Muscle layer of duodenum (tissue), 2 donors: ENCODE data around the gene CNTN6.

Source experiments
- H3K27ac ChIP-seq: one replicate; pipeline ENCODE4 v1.7.0; 2013; ENCODE audit warnings: mild to moderate bottlenecking, low read length
- H3K27me3 ChIP-seq: one replicate; pipeline ENCODE4 v1.7.0; 2013; ENCODE audit warnings: low read depth, mild to moderate bottlenecking, control low read depth, low read length
- H3K36me3 ChIP-seq, 2 donors: one replicate each; pipeline ENCODE4 v1.7.0; 2013; ENCODE audit warnings: low read length in 2 of 2, control low read depth in 1 of 2, mild to moderate bottlenecking in 1 of 2; ENCODE audit not compliant: insufficient read depth in 2 of 2, control insufficient read depth in 1 of 2
- H3K4me1 ChIP-seq, 2 donors: one replicate each; pipeline ENCODE4 v1.7.0; 2013; ENCODE audit warnings: low read length in 2 of 2, mild to moderate bottlenecking in 2 of 2, control low read depth in 1 of 2, moderate library complexity in 1 of 2; ENCODE audit not compliant: insufficient read depth in 2 of 2, control insufficient read depth in 1 of 2
- H3K4me3 ChIP-seq, 2 donors: one replicate each; pipeline ENCODE4 v1.7.0; 2013; ENCODE audit warnings: low read length in 2 of 2, low read depth in 1 of 2, mild to moderate bottlenecking in 1 of 2
- H3K9me3 ChIP-seq, 2 donors: one replicate each; pipeline ENCODE4 v1.7.0; 2013; ENCODE audit warnings: low read length in 2 of 2, control low read depth in 1 of 2, mild to moderate bottlenecking in 1 of 2; ENCODE audit not compliant: control insufficient read depth in 1 of 2
- donor health status: healthy.

Gene CNTN6

DNA sequence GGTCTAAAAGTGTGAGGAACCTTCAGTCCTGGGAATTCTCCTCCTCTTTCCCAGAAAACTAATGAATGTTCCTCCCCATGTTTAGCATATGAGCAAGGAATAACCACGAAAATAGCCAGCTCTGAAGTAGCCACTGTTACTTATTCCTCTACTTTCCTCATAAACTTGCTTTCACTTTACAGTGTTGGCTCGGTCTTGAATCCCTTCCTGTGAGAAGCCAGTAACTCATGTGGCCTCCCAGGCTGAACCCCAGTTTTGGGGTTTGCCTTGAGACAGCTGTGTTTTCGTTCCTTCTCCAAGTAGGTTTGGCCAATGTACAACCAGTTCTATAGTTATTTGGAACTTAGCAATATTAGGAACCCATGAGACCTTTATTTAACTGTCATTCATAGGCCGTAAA is 195.0 kb downstream of the CNTN6 start:
- no peaks in the 10 kb centered on the region for H3K4me1 ChIP-seq
- no peaks in the 10 kb centered on the region for H3K27me3 ChIP-seq
- no peak overlapping the region for H3K4me3 ChIP-seq
- H3K9me3 ChIP-seq: no peaks in the 10 kb centered on the region
- H3K27ac ChIP-seq: no peak overlapping the region
- no peaks in the 10 kb centered on the region for H3K36me3 ChIP-seq

DNA sequence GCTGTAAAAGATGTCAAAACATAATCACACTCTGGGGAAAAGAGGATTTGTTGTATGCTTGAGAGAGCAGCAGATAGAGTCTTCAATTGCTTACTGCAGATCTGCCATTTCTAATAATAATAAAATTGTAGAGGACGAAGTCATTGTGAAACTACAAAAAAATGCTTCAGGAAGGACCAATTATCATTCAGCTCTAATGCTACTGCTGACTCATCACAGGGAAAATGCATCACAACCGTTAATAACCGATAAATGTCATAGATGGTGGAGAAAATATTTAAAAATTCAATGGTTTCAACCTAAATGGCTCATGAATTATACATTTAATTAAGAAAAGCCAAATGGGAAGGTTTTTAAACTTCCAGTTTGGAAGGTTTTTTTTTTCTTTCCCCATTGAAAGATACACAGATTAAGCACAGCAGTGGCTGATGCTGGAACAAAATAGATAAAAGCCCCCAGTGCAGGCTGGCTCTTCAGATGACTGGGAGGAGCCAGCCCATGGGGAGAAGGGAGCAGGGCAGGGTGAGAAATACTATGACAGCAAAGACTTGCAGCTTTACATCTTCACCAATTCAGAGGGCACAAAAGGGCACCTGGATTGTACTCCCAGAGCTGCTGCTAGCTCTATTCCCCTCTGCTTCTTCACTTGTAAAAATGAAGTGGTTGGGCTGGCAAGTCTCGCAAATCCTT is 196.1 kb downstream of the CNTN6 start:
- no peak overlapping the region for H3K27ac ChIP-seq
- H3K4me3 ChIP-seq: no peak overlapping the region
- no peaks in the 10 kb centered on the region for H3K36me3 ChIP-seq
- H3K27me3 ChIP-seq: no peaks in the 10 kb centered on the region
- H3K9me3 ChIP-seq: no peaks in the 10 kb centered on the region
- H3K4me1 ChIP-seq: no peaks in the 10 kb centered on the region

DNA sequence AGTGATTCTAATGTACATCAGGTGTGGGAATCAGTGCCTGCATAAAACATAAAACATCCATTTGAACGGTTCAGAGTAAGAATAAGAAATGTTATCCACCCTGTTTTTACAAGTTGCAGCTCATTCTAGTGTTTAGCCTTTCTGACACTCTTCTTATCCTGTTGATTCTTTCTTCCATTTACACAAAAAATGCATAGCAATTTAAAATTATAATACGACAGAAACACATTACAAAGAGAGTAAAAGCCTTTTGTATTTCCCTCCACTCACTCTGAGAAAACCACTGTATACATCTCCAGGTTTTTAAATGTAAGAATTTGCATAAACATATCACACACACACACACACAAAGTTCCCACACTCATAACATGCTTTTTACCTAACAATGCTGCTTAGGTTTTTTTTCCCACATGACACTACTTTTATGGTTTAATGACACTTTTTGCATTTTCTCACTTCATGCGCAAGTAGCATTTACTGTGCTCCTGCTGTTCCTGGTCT is 199.8 kb downstream of the CNTN6 start:
- Histone ChIP-seq H3K27me3 (no peaks in the 10 kb centered on the region), H3K9me3 (no peaks in the 10 kb centered on the region), H3K4me1 (no peaks in the 10 kb centered on the region), H3K27ac (no peak overlapping the region), H3K4me3 (no peak overlapping the region), H3K36me3 (no peaks in the 10 kb centered on the region)

DNA sequence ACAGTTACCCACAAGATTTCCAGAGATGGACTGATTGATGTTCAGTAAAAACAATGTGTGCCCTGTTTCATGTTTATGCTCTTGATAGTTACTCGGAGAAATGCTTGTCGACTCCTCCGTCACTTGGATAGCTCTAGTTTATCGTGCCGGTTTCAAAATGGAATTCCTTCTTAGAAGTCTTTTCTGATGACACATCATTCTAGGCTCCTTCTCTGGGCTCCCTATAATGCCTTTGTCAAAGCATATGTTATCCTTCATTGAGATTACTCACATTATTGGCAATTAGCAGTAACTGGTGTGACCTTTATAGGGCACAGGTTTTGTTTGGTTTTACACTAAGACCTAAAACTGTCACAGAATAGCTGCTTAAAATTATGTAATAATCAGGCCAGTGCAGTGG is 201.8 kb downstream of the CNTN6 start:
- no peaks in the 10 kb centered on the region for H3K27me3 ChIP-seq
- H3K36me3 ChIP-seq: no peaks in the 10 kb centered on the region

DNA sequence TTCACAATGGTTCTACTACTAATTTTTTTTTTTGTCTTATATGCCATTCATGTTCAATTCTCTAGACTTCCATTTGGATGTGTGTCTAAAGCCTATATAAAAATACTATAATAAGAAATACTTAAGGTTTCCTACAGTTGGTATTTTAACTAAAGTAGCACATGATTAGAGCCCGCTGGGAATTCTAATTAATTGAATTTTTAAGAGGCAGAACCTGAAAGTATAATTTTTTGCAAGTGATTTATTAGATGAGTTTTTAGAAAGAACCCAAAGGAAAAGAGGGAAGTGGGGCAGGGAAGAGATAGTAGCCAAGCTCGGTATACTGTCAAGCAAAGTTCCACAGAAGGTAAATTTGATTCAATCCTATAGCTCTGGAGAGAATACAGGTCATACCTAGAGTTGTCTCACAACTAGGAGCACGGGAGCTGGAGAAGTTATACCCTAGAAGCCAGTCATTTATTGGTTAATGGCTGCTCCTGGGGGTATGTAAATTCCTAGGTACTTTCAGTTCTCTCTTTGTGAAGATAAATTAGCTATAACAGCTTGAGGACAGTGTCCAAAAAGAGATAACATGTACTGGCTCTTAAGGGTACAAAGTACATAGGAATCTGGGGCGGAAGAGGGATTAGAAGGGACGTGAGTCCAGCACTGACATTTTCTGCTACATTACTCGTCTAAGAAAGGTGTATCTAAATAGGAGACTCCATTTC is 225.6 kb downstream of the CNTN6 start:
- H3K9me3 ChIP-seq: no peaks in the 10 kb centered on the region
- no peak overlapping the region for H3K4me3 ChIP-seq
- H3K4me1 ChIP-seq: no peaks in the 10 kb centered on the region
- H3K36me3 ChIP-seq: no peaks in the 10 kb centered on the region
- no peaks in the 10 kb centered on the region for H3K27me3 ChIP-seq
- H3K27ac ChIP-seq: no peak overlapping the region

More for the DNA sequence above, 201.8 kb downstream of the CNTN6 start:
- H3K4me3 ChIP-seq: no peak overlapping the region
- H3K27ac ChIP-seq: no peak overlapping the region
- no peaks in the 10 kb centered on the region for H3K9me3 ChIP-seq
- no peaks in the 10 kb centered on the region for H3K4me1 ChIP-seq

DNA sequence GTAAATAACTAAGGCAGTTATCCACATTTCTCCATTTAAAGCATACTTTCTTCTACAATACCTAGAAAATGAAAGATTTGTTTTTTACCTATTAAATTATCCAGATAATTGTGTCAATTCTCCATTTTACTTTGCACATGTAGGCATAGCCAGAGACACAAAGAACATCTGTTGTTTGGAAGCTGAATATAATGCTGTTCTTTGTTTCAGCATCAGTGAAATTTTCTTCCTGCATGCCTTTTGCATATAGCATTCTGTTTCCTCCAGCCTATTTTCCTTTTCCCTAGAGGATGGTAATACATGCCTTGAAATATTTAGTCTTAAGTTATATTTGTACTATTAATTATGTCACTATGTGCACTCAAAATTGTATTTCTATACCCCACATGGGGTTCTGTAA is 233.7 kb downstream of the CNTN6 start:
- no peaks in the 10 kb centered on the region for H3K36me3 ChIP-seq
- H3K4me3 ChIP-seq: no peak overlapping the region
- H3K27ac ChIP-seq: no peak overlapping the region
- no peaks in the 10 kb centered on the region for H3K9me3 ChIP-seq
- H3K4me1 ChIP-seq: no peaks in the 10 kb centered on the region
- H3K27me3 ChIP-seq: no peaks in the 10 kb centered on the region

DNA sequence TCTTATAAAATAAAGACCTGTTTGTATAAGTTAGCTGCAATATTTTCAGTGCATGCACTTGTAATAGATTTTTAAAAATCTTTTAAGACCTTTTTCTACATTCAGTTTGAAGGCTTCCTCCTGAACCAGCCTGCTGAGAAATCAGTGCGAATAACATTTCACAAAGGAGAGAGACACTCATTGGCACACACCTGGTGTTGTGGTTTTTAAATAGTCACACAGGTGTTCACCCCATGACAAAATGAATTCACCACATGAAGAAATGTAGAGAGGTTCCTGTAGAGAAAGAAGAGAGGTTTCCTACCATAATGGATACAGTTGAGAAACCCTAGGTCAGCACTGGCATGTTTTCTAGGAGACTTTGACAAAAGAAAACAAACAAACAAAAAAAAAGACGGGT is 237.3 kb downstream of the CNTN6 start:
- Histone ChIP-seq H3K27ac (no peak overlapping the region), H3K27me3 (no peaks in the 10 kb centered on the region), H3K4me1 (no peaks in the 10 kb centered on the region), H3K9me3 (no peaks in the 10 kb centered on the region), H3K36me3 (no peaks in the 10 kb centered on the region), H3K4me3 (no peak overlapping the region)

DNA sequence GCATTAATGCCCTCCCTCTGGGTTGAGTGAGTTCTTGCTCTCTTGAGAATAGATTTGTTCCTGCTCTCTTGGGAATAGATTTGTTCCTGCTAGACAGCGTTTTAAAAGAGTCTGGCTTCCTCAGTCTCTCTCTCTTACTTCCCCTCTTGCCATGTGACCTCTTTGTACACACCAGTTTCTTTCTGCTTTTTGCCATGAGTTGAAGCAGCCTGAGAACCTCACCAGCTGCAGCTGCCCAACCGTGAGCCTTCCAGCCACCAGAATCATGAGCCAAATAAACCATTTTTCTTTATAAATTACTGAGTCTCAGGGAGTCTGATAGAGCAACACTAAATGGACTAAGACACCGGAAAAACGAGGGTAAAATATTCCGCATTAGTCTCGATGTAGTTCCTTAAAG is 253.6 kb downstream of the CNTN6 start:
- no peaks in the 10 kb centered on the region for H3K9me3 ChIP-seq
- no peak overlapping the region for H3K4me3 ChIP-seq
- H3K4me1 ChIP-seq: no peaks in the 10 kb centered on the region

DNA sequence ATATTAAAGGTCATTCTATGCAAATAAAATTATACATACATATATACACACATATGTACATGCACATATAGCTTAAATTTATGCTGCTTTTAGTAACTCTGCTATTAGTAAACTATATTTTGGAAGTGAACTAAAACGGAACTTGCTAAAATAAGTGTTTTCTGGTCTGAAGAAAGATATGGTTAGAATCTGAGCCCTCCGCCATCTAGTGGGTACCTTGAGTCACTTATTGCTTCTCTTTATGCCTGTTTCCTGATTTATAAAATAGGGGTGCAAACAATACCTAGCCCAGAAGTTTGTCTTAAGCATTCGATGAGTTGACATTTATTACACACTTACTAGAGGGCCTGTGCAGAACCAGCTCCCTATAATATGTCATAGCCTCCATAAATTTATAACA is 255.7 kb downstream of the CNTN6 start:
- Histone ChIP-seq H3K4me3 (no peak overlapping the region), H3K36me3 (no peaks in the 10 kb centered on the region), H3K27ac (no peak overlapping the region), H3K27me3 (no peaks in the 10 kb centered on the region), H3K9me3 (no peaks in the 10 kb centered on the region), H3K4me1 (no peaks in the 10 kb centered on the region)

More for the DNA sequence above, 253.6 kb downstream of the CNTN6 start:
- Histone ChIP-seq H3K27ac (no peak overlapping the region), H3K36me3 (no peaks in the 10 kb centered on the region), H3K27me3 (no peaks in the 10 kb centered on the region)

DNA sequence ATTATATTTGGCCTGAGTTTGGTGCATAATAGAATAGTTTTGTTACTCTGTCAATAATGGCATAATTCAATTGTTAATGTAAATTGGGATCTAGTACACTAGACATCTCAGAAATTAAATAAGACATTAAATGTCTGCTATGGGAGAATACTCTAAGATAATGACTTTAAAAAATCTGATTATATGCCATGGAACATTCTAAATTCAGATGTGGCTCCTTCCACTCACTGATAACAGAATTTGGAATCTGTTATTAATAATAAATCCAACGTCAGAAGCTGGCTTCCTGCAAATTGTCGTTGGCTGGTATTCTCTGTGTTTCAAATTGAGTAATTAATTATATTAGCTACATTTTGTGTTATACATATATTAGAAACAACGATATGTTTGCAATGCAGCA is 258.1 kb downstream of the CNTN6 start:
- H3K36me3 ChIP-seq: no peaks in the 10 kb centered on the region
- H3K4me3 ChIP-seq: no peak overlapping the region
- no peak overlapping the region for H3K27ac ChIP-seq
- no peaks in the 10 kb centered on the region for H3K4me1 ChIP-seq
- no peaks in the 10 kb centered on the region for H3K27me3 ChIP-seq
- H3K9me3 ChIP-seq: no peaks in the 10 kb centered on the region

DNA sequence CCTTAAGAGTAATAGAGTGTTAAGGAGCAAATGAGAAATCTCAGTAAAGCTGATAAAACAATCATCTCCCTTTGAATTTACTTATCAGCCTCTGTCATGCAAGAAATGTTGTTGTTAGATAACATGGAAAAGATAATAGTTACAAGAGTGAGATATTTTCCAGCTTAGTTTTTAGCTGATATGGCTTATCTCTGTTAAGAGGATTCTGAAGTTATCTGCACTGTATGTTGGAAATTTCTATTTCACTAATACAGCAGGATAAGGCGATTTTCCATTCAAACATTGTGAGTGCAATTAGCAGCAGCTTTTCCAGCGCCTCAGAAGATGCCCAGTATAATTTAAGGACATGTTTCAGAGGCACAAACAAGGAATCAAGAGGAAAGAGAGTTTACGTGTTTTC is 262.9 kb downstream of the CNTN6 start:
- H3K36me3 ChIP-seq: no peaks in the 10 kb centered on the region

More for the DNA sequence above, 262.9 kb downstream of the CNTN6 start:
- H3K27me3 ChIP-seq: no peaks in the 10 kb centered on the region
- no peaks in the 10 kb centered on the region for H3K9me3 ChIP-seq
- H3K4me3 ChIP-seq: no peak overlapping the region
- H3K4me1 ChIP-seq: no peaks in the 10 kb centered on the region
- no peak overlapping the region for H3K27ac ChIP-seq
